Keratinocyte (primary cell): ENCODE data around the gene SLC43A3.

ENCODE experiments used
- EZH2 ChIP-seq: IDR thresholded peaks from one replicate; pipeline ENCODE4 v1.6.1; 2012; ENCODE audit warnings: inconsistent platforms, mild to moderate bottlenecking, low read length, moderate library complexity
- TF ChIP-seq, protein P1 (sequence below), 3 experiments: IDR thresholded peaks in 1 of 3; conservative IDR thresholded peaks in 1 of 3; optimal IDR thresholded peaks in 1 of 3; 2 replicates in 2 of 3; 3 replicates in 1 of 3; pipeline versions ENCODE3 to v1.5.1; 2011; ENCODE audit warnings: low read length in 3 of 3, mild to moderate bottlenecking in 3 of 3, moderate library complexity in 2 of 3, control low read depth in 1 of 3, inconsistent platforms in 1 of 3; ENCODE audit not compliant: insufficient read depth in 2 of 3; ENCODE audit errors: extremely low read depth in 1 of 3

DNA sequence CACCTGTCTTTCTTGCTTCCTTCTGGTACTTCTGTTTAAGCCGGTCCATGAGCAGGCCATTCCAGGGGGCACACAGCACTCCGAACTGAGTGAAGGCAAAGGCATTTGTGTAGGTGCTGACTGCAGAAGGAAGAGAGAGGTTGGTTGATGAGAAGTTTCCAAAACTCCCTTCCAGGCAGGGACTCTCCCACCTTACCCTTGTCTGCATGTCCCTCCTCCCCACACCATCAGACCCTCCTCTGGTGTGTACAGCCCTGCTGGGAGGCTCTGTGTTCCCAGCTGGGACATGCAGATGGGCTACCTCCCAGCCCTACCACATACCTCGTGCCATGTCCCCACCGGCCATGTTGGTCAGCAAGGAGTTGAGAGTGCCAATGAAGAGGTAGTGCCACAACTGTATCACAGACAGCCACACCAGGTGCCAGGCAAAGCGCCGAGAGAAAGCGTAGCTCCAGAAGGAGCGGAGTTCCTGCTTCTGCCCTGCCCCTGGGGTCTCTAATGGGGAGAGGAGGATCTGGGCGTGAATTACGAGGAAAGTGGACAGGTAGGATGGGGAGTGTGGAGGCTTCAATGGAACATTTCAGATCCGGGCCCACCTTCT is 12.2 kb downstream of the SLC43A3 start:
- TF ChIP-seq, protein P1, sequence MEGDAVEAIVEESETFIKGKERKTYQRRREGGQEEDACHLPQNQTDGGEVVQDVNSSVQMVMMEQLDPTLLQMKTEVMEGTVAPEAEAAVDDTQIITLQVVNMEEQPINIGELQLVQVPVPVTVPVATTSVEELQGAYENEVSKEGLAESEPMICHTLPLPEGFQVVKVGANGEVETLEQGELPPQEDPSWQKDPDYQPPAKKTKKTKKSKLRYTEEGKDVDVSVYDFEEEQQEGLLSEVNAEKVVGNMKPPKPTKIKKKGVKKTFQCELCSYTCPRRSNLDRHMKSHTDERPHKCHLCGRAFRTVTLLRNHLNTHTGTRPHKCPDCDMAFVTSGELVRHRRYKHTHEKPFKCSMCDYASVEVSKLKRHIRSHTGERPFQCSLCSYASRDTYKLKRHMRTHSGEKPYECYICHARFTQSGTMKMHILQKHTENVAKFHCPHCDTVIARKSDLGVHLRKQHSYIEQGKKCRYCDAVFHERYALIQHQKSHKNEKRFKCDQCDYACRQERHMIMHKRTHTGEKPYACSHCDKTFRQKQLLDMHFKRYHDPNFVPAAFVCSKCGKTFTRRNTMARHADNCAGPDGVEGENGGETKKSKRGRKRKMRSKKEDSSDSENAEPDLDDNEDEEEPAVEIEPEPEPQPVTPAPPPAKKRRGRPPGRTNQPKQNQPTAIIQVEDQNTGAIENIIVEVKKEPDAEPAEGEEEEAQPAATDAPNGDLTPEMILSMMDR (optimal IDR thresholded peaks at IDR 0.05 in 1 of 3, IDR thresholded peaks at IDR 0.05 in 1 of 3, conservative IDR thresholded peaks at IDR 0.05 in 1 of 3; ENCODE audit: extremely low read depth in 1 of 3, insufficient read depth in 2 of 3, low read length in 3 of 3), result no peak
- TF ChIP-seq EZH2, result no peak
